Mucosa of rectum (tissue), 2 donors: ENCODE measurements around the gene AIFM1.

Source experiments
- H3K27ac ChIP-seq, 2 donors: one replicate each; pipeline ENCODE4 v1.7.0; 2013; ENCODE audit warnings: inconsistent platforms in 2 of 2, low read depth in 2 of 2, low read length in 2 of 2
- H3K27me3 ChIP-seq, 2 donors: one replicate each; pipeline ENCODE4 v1.7.0; 2013; ENCODE audit warnings: low read length in 2 of 2; ENCODE audit not compliant: control insufficient read depth in 2 of 2, insufficient read depth in 2 of 2
- H3K36me3 ChIP-seq, 2 donors: one replicate each; pipeline ENCODE4 v1.7.0; 2013; ENCODE audit warnings: low read length in 2 of 2; ENCODE audit not compliant: control insufficient read depth in 2 of 2, insufficient read depth in 2 of 2
- H3K4me1 ChIP-seq, 2 donors: one replicate each; pipeline ENCODE4 v1.7.0; 2013; ENCODE audit warnings: low read length in 2 of 2, mild to moderate bottlenecking in 1 of 2; ENCODE audit not compliant: control insufficient read depth in 2 of 2, insufficient read depth in 2 of 2
- H3K4me3 ChIP-seq, 2 donors: one replicate each; pipeline ENCODE4 v1.7.0; 2013; ENCODE audit warnings: low read length in 2 of 2
- H3K9ac ChIP-seq, 2 donors: one replicate each; pipeline ENCODE4 v1.7.0; 2013; ENCODE audit warnings: low read length in 2 of 2, low read depth in 1 of 2, mild to moderate bottlenecking in 1 of 2
- H3K9me3 ChIP-seq, 2 donors: one replicate each; pipeline ENCODE4 v1.7.0; 2013; ENCODE audit warnings: low read length in 2 of 2; ENCODE audit not compliant: control insufficient read depth in 2 of 2
- donor health status: healthy.
- donor health status: Normal muscosa, but diverticular disease.

Gene AIFM1

GRCh38 chrX:130083107-130083490, 82.5 kb downstream of the AIFM1 start:
- Histone ChIP-seq H3K27me3 (no peaks in the 10 kb centered on the region), H3K9me3 (no peaks in the 10 kb centered on the region), H3K27ac (peak overlapping the region in 1 of 2 donors; percentile 61), H3K4me3 (no peak overlapping the region), H3K4me1 (peaks cover 20 to 34% of the 10 kb centered on the region in 2 donors), H3K36me3 (no peaks in the 10 kb centered on the region), H3K9ac (no peak overlapping the region)

DNA sequence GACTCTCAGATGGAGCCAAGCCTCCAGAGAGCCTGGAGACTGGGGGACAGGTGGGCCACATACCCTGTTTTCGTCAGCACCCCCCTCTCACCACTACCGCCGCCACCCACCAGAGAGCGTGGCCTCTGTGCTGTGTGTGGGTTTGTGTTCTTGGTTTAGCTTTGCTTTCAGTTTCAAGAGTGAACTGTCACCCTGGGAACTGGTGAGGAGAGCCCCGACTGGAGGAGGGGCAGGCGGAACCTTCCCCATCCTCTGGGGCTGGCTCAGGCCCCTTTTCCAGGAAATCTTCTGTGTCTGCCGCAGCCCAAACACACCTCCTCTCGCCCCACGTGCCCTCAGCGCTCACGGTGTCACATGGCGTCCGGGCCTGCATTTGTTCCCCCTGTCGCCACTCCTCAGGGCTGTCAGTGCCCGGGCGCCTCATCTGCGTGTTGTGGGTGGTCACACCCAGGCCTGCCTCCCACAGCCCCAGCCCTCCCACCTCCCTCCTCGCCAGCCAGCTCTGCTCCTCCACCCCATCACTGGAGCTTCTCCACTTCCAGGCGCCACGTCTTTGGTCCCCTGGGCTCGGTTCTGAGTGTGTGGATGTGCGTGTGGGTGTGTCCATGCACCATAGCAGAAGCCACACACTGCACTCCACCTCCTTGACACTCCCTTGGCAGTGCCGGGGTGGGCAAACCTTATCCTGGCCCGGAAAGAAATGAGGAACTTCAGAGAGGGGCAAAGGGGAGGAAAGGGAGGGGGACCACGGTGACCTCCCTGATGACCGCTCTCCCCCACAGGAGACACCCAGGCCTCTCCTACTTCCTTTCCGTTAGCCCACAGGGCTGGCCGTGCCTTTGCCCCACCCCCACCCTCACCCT, 83.2 kb downstream of the AIFM1 start:
- Histone ChIP-seq H3K27ac (peak overlapping the region; percentile 30 to 61), H3K27me3 (no peaks in the 10 kb centered on the region), H3K4me3 (peak overlapping the region; percentile 20 to 33), H3K4me1 (peaks cover 20 to 34% of the 10 kb centered on the region in 2 donors), H3K36me3 (no peaks in the 10 kb centered on the region), H3K9ac (peak overlapping the region; percentile 24 to 25), H3K9me3 (no peaks in the 10 kb centered on the region)

DNA sequence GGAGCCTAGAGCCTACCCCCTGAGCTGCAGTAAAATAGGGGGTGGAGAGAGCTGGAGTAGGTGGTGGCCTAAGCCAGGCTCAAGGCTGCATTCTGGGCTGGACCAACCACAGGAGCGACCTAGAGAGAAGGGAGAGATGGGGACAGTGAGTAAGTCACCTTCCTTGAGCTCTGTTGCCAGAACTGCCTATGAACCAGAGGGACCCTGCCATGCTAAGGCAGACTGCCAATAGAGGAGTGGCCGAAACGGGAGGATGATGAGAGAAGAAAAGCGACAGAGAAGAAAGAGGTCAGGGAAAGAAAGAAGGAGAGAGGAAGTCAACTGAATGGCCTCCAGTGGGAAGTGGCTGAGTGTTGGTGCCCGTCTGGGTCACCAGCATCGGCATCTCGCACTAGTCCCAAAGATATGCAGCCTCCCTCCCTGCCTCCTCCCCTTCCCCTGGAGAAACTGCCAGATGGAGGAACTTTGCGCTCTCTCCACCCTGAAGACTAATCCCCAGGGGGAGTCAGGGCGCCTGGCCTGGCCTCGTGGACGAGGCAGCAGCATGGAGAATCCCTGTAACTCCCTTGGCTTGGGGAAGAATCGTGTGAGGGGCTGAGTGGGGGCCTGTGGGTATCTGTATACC, 84.1 kb downstream of the AIFM1 start:
- H3K9ac ChIP-seq, result peak overlapping the region in 1 of 2 donors; percentile 6
- H3K36me3 ChIP-seq, result no peaks in the 10 kb centered on the region
- H3K27ac ChIP-seq, result peak overlapping the region in 1 of 2 donors; percentile 61
- no peak overlapping the region for H3K4me3 ChIP-seq
- no peaks in the 10 kb centered on the region for H3K27me3 ChIP-seq
- H3K4me1 ChIP-seq, result peaks cover 15 to 27% of the 10 kb centered on the region in 2 donors
- H3K9me3 ChIP-seq, result no peaks in the 10 kb centered on the region

DNA sequence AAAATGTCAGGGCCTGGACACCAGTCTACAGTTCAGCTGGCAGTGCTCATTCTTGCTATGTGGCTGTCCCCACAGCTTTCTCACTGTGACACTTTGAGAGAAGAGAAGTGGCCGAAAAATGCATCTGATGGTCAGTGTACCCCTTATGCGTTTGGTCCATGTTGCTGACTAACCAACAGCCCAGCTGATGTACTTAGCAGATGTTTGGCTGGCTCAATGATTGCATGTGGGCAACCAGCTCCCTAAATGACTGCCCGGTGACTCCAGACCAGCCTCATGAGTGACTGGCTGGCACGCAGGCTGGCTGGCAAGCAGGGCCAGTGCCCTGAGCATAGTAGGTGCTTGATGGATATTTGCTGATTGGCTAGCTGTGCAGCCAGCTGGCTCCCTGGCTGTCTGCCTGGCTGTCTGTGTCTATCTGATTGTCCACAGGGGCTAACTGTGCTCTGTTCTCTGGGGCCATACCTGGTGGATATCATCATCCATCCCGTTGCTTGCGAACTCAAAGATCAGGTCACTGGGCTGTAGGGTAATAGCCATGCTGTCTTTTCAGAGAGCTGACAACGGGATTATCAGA, 84.8 kb downstream of the AIFM1 start:
- peaks cover 11 to 21% of the 10 kb centered on the region in 2 donors for H3K4me1 ChIP-seq
- H3K9ac ChIP-seq, result no peak overlapping the region
- H3K4me3 ChIP-seq, result no peak overlapping the region
- H3K36me3 ChIP-seq, result no peaks in the 10 kb centered on the region
- H3K9me3 ChIP-seq, result no peaks in the 10 kb centered on the region
- H3K27ac ChIP-seq, result no peak overlapping the region
- H3K27me3 ChIP-seq, result no peaks in the 10 kb centered on the region

DNA sequence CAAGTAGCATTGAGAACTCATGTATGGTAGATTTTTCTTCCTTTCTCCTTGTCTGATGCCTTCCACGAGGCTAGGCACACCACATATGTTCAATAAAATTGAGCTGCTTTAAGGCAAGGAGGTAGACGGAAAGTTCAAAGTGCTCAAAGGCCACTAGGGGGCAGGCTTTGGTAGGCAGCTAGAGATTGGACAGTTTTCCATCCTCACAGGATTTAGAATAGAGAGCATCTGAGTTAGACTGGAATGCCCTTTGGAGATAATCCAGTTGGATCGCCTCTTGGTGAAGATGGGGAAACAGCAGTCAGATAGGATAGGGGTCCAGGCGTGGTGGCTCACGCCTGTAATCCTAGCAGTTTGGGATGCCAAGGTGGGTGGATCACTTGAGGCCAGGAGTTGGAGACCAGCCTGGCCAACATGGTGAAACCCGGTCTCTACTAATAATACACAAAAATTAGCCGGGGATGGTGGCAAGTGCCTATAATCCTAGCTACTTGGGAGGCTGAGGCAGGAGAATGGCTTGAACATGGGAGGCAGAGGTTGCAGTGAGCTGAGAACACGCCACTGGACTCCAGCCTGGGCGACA, 85.7 kb downstream of the AIFM1 start:
- peaks cover 11% of the 10 kb centered on the region in 2 donors for H3K4me1 ChIP-seq
- H3K36me3 ChIP-seq, result no peaks in the 10 kb centered on the region
- no peaks in the 10 kb centered on the region for H3K27me3 ChIP-seq
- no peak overlapping the region for H3K9ac ChIP-seq
- no peaks in the 10 kb centered on the region for H3K9me3 ChIP-seq
- no peak overlapping the region for H3K4me3 ChIP-seq
- H3K27ac ChIP-seq, result no peak overlapping the region
